ENCODE measurements around the gene PTPRH.

GRCh38 chr19:55197528-55197927 is 11.8 kb downstream of the PTPRH start:
- no peak for TF ChIP-seq POLR2A (IDR thresholded peaks at IDR 0.05)
- TF ChIP-seq, protein P1, sequence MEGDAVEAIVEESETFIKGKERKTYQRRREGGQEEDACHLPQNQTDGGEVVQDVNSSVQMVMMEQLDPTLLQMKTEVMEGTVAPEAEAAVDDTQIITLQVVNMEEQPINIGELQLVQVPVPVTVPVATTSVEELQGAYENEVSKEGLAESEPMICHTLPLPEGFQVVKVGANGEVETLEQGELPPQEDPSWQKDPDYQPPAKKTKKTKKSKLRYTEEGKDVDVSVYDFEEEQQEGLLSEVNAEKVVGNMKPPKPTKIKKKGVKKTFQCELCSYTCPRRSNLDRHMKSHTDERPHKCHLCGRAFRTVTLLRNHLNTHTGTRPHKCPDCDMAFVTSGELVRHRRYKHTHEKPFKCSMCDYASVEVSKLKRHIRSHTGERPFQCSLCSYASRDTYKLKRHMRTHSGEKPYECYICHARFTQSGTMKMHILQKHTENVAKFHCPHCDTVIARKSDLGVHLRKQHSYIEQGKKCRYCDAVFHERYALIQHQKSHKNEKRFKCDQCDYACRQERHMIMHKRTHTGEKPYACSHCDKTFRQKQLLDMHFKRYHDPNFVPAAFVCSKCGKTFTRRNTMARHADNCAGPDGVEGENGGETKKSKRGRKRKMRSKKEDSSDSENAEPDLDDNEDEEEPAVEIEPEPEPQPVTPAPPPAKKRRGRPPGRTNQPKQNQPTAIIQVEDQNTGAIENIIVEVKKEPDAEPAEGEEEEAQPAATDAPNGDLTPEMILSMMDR (IDR thresholded peaks at IDR 0.05), result no peak
